SK-N-MC (cell line): Measurements from ENCODE around the gene ZNF789.

Source experiments
- EZH2 ChIP-seq: fragments of 200-600 bp; sonication (generic); IDR thresholded peaks from one replicate; pipeline ENCODE4 v1.6.1; 2017; ENCODE audit warnings: antibody characterized with exemption
- POLR2AphosphoS5 ChIP-seq: IDR thresholded peaks from 2 replicates; pipeline ENCODE4 v1.6.1; 2012; ENCODE audit warnings: mild to moderate bottlenecking, low read depth, low read length, borderline replicate concordance

- TF ChIP-seq EZH2 (no peak), POLR2AphosphoS5 (no peak)
Measured at GRCh38 chr7:99461221-99461620, 11.5 kb upstream of the ZNF789 start.
